Brain microvascular endothelial cell (primary cell): ENCODE results near the gene LAPTM4A.

Source experiments
- DNase-seq: peaks from one replicate; pipeline ENCODE4 v3.0.0-alpha.2; 2020
- H3K27ac ChIP-seq: fragments of 250-450 bp; sonication (Bioruptor Pico); 2 replicates; pipeline ENCODE4 v1.5.1; 2020; ENCODE audit warnings: mild to moderate bottlenecking, moderate library complexity
- H3K27me3 ChIP-seq: fragments of 250-450 bp; sonication (Bioruptor Pico); replicated peaks from 2 replicates; pipeline ENCODE4 v1.5.1; 2020; ENCODE audit warnings: mild to moderate bottlenecking
- H3K36me3 ChIP-seq: fragments of 250-450 bp; sonication (Bioruptor Pico); replicated peaks from 2 replicates; pipeline ENCODE4 v1.5.1; 2020; ENCODE audit warnings: mild to moderate bottlenecking
- H3K4me3 ChIP-seq: 2 replicates; pipeline ENCODE4 v1.5.1; 2011; ENCODE audit warnings: low read depth, mild to moderate bottlenecking, control low read depth, low read length, moderate library complexity
- in situ Hi-C: cut with HindIII; loops from 2 replicates; pipeline ENCODE4 v1.10.0; 2017; ENCODE audit warnings: low sequenced_read_pairs, low pct_ligation_motif_present
- TF ChIP-seq, protein P1 (sequence below): IDR thresholded peaks from 2 replicates; pipeline ENCODE4 v1.5.1; 2011; ENCODE audit warnings: low read depth, mild to moderate bottlenecking, moderate library complexity, low read length, control low read depth, inconsistent platforms; ENCODE audit errors: missing control alignments

Gene LAPTM4A

DNA sequence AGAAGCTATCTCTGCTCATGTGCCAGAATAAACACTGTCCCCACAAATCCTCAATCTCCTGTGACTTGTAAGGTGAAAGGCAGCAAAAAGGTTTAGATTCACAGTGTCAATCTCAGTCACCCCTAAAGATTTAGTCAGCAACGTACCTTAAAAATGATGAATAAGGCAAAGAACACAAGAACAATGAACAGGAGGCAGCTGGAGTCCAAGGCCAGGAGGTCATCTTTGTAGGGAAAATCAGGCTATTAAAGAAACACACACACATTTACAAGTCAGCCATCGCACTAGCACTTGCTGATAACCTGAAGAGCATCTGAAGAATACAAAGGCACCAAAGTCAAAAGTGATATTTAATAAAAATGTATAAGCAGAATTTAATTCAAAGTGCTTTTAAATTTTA is 16.6 kb downstream of the LAPTM4A start:
- Histone ChIP-seq H3K4me3 (no peak overlapping the region), H3K36me3 (peaks cover 90% of the 10 kb centered on the region), H3K27me3 (no peaks in the 10 kb centered on the region), H3K27ac (no peak overlapping the region)
- TF ChIP-seq, protein P1, sequence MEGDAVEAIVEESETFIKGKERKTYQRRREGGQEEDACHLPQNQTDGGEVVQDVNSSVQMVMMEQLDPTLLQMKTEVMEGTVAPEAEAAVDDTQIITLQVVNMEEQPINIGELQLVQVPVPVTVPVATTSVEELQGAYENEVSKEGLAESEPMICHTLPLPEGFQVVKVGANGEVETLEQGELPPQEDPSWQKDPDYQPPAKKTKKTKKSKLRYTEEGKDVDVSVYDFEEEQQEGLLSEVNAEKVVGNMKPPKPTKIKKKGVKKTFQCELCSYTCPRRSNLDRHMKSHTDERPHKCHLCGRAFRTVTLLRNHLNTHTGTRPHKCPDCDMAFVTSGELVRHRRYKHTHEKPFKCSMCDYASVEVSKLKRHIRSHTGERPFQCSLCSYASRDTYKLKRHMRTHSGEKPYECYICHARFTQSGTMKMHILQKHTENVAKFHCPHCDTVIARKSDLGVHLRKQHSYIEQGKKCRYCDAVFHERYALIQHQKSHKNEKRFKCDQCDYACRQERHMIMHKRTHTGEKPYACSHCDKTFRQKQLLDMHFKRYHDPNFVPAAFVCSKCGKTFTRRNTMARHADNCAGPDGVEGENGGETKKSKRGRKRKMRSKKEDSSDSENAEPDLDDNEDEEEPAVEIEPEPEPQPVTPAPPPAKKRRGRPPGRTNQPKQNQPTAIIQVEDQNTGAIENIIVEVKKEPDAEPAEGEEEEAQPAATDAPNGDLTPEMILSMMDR = no peak
- DNase-seq = no peak
- in situ Hi-C loops = no loop called here

DNA sequence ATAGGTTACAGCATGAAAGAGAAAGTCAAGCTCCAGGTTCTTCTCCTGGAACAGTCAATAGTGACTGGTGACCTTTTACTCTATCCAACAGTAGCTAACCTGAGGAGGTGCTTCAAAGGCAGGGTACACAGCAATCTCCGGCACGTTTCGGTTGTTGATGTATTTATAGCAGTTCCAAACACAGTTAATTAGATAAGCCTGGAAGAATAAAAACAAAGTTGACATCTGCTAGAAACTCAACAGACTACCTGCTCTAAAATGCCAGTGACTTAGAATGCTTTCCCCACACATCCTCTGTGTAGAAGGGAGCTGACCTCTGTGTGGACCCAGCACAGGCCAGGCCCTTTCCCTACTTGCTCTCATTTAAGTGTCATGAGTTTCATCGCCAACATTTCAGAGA is 17.2 kb downstream of the LAPTM4A start:
- TF ChIP-seq, protein P1 = no peak
- Histone ChIP-seq H3K27me3 (no peaks in the 10 kb centered on the region), H3K36me3 (peaks cover 91% of the 10 kb centered on the region), H3K27ac (no peak overlapping the region), H3K4me3 (no peak overlapping the region)
- DNase-seq = no peak
- in situ Hi-C loops = no loop called here

DNA sequence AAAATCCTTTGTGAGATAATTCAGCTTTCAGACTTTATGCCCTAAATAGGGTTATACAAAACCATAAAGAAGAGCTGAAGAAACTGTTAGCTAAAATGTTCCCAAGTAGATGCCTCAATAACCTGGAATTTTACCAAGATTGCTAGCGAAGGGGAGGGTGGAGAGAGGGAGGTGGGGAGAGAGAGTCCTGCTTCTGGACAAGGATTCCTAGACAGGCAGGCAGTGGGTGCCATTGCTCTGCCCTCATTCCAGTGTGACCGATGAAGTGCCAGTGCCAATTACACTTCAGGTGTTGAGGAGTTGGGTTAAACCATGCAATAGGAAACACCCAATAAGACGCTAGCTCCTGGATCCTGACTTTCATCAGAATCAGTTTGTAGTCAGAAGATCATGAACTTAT is 18.1 kb downstream of the LAPTM4A start:
- H3K36me3 ChIP-seq = peaks cover 86% of the 10 kb centered on the region
- no peak overlapping the region for H3K4me3 ChIP-seq
- DNase-seq = no peak
- no peaks in the 10 kb centered on the region for H3K27me3 ChIP-seq
- in situ Hi-C loops = no loop called here
- no peak overlapping the region for H3K27ac ChIP-seq
- TF ChIP-seq, protein P1 = no peak

DNA sequence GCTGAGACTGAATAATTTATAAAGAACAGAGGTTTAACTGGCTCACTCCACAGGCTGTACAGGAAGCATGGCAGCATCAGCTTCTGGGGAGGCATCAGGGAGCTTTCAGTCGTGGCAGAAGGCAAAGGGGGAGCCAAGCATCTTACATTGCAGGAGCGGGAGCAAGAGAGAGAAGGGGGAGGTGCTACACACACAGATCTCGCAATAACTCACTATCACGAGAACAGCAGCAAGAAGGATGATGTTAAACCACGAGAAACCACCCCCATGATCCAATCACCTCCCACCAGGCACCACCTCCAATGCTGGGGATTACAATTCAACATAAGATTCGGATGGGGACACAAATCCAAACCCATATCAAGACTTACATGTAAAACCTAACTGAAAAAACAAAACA is 21.2 kb downstream of the LAPTM4A start:
- Histone ChIP-seq H3K27me3 (no peaks in the 10 kb centered on the region), H3K36me3 (peaks cover 63% of the 10 kb centered on the region), H3K4me3 (no peak overlapping the region), H3K27ac (no peak overlapping the region)
- TF ChIP-seq, protein P1 = no peak
- in situ Hi-C loops = no loop called here
- DNase-seq = no peak

DNA sequence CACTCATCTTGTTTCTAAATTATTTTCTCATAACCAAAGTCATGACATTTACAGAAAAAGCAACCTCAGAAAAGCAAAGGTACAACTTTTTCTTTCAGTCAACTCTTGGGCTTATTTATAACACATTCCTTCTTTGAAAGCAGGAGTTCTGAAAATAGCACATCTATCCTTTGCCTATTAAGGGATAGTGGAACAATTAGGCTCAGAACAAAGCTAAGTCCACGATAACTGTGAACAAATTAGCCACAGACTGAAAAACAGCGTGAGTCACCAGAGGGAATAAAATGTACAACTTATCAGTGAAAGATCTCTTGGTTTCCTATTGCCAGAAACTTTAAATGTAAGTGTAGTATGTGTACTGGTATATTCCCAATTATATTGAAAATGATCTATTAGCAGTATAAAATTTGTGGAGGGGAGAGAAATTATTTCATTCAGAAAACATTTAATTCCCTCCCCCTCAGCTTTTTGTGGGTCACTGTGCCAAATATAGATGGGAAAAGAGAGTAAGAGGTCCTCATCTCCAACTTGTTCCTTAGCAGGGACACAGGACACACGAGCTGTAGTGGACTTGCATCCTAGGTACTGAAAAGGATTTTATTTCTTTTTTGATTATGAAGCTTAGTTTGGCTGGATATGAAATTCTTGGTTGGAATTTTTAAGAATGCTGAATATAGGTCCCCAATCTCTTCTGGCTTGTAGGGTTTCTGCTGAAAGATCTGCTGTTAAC is 23.6 kb downstream of the LAPTM4A start:
- Histone ChIP-seq H3K27me3 (no peaks in the 10 kb centered on the region), H3K36me3 (peaks cover 39% of the 10 kb centered on the region), H3K4me3 (no peak overlapping the region), H3K27ac (no peak overlapping the region)
- in situ Hi-C loops = loop anchor here (10.0 kb wide), 1 partner anchor 67 kb away; no protein-coding TSS in a partner anchor
- TF ChIP-seq, protein P1 = no peak
- no peak for DNase-seq

DNA sequence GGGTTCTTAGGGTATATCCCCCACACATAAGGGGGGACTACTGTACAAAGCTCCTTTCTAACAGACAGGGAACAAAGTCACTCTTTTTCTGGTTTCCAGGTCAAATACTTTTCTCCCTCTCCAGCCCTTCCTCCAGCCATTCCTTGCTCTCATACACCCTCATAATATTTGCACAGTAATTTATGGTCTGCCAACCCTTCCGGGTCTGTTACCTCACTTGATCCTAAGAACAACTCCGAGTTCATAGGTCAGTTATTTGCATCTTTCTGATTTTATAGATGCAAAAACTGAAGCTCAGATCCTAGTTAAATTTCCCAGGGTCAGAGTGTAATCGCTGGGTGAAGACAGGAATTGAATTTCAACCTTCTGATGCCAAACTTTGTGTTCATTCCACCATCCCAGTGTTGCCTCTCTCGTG is 24.2 kb downstream of the LAPTM4A start:
- H3K4me3 ChIP-seq = no peak overlapping the region
- H3K36me3 ChIP-seq = peaks cover 33% of the 10 kb centered on the region
- DNase-seq = no peak
- TF ChIP-seq, protein P1 = no peak
- H3K27me3 ChIP-seq = no peaks in the 10 kb centered on the region
- in situ Hi-C loops = loop anchor here (10.0 kb wide), 1 partner anchor 68 kb away; no protein-coding TSS in a partner anchor
- H3K27ac ChIP-seq = no peak overlapping the region
